HG02642 (cell line): ENCODE data around the gene POLR2E.

ENCODE experiments used
- ATAC-seq: cut with Tn5 transposase; IDR thresholded peaks from one replicate; pipeline ENCODE4 v1.9.1; 2021; ENCODE audit warnings: mild to moderate bottlenecking; ENCODE audit not compliant: unreplicated experiment, poor library complexity

The POLR2E gene

GRCh38 chr19:1039646-1040475, 55.3 kb downstream of the POLR2E start, which contains the start of gene ABCA7:
ABCA7 (plus strand) TSS chr19:1040107; CDS start chr19:1041362, 1,255 bp downstream.
- ATAC-seq, result peak; percentile 76

DNA sequence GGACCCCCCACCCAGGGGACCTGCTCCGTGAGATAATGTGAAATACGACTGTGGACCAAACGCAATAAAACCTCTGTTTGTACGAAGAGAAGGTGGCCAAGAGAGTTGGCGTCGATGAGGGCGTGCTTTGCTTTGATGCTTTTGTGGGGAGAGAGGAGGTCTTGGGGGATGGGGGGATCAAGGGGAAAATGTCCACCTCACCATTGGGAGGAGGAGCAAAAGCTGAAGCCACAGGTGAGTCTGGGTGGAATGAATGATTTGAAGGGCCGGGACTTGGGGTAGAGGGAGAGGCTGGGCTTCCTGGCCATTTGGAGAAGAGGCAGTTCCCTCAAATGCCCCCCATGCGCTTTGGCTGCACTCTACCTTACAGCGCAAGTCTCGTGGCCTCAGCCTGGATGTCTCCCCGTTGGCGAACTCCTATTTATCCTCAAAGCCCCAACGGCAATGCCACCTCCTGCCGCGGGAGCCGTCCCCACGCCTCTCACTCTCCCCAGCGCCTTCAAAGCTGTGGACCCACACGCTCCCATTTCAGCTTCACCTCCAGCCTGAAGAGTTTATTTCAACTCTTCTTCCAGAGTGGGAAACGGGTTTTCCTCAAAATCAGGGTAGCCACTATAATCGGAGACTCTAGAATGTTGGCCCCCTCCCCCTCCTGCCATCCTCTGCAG, 56.1 kb downstream of the POLR2E start:
- no peak for ATAC-seq

DNA sequence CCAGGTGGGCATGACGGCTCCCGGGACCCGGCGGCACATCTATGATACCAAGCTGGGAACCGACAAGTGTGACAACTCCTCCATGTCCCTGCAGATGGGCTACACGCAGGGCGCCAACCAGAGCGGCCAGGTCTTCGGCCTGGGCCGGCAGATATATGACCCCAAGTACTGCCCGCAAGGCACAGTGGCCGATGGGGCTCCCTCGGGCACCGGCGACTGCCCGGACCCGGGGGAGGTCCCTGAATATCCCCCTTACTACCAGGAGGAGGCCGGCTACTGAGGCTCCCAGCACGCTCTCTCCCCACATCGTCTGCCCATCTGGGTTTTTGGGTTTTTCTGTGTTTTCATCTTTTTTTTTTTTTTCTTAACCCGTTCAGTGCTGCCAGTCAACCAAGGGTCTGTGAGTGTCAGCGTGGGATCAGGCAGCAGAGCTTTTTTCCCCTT, 57.5 kb downstream of the POLR2E start:
- peak; percentile 15 for ATAC-seq
